Neuronal stem cell (in vitro differentiated cells): ENCODE results near the gene SYNPR.

Experiments
- DNase-seq: peaks from one replicate; pipeline ENCODE4 v3.0.0-alpha.2; 2013; ENCODE audit warnings: low spot score
- H2AFZ ChIP-seq: one replicate; pipeline ENCODE4 v1.6.1; 2013; ENCODE audit warnings: mild to moderate bottlenecking, low read length, inconsistent platforms
- H2AK5ac ChIP-seq: 2 replicates; pipeline ENCODE4 v1.6.1; 2013; ENCODE audit warnings: low read depth, mild to moderate bottlenecking, inconsistent platforms, low read length, moderate library complexity, mixed read lengths
- H2BK120ac ChIP-seq: 2 replicates; pipeline ENCODE4 v1.6.1; 2013; ENCODE audit warnings: low read depth, mild to moderate bottlenecking, inconsistent platforms, low read length, moderate library complexity, mixed read lengths
- H2BK12ac ChIP-seq: one replicate; pipeline ENCODE4 v1.6.1; 2013; ENCODE audit warnings: low read length, inconsistent platforms
- H2BK15ac ChIP-seq: 2 replicates; pipeline ENCODE4 v1.6.1; 2013; ENCODE audit warnings: mild to moderate bottlenecking, low read length, inconsistent platforms, mixed read lengths
- H2BK5ac ChIP-seq: one replicate; pipeline ENCODE4 v1.6.1; 2013; ENCODE audit warnings: inconsistent platforms, mild to moderate bottlenecking, low read length, moderate library complexity
- H3K14ac ChIP-seq: one replicate; pipeline ENCODE4 v1.6.1; 2013; ENCODE audit warnings: low read length, inconsistent platforms
- H3K18ac ChIP-seq: 2 replicates; pipeline ENCODE4 v1.6.1; 2013; ENCODE audit warnings: low read length, inconsistent platforms
- H3K23ac ChIP-seq: 2 replicates; pipeline ENCODE4 v1.6.1; 2013; ENCODE audit warnings: low read depth, mild to moderate bottlenecking, mixed read lengths, low read length, inconsistent platforms; ENCODE audit not compliant: poor library complexity
- H3K27ac ChIP-seq: replicated peaks from 3 replicates; pipeline ENCODE4 v1.5.1; 2013; ENCODE audit warnings: low read length, inconsistent platforms
- H3K27me3 ChIP-seq, 3 experiments: 2 replicates each; pipeline ENCODE4 v1.6.1; 2013; ENCODE audit warnings: low read length in 3 of 3, mild to moderate bottlenecking in 2 of 3, inconsistent platforms in 1 of 3, low read depth in 1 of 3, mixed read lengths in 1 of 3, moderate library complexity in 1 of 3; ENCODE audit not compliant: control insufficient read depth in 3 of 3, insufficient read depth in 3 of 3
- H3K36me3 ChIP-seq, 2 donors: replicated peaks in 1 of 2; 2 replicates each; pipeline ENCODE4 v1.6.1; 2013; ENCODE audit warnings: low read length in 2 of 2; ENCODE audit not compliant: control insufficient read depth in 2 of 2, insufficient read depth in 2 of 2
- H3K4ac ChIP-seq: 2 replicates; pipeline ENCODE4 v1.6.1; 2013; ENCODE audit warnings: inconsistent platforms, mild to moderate bottlenecking, low read length, moderate library complexity
- H3K4me1 ChIP-seq, 2 donors: 1 replicate in 1 of 2; 2 replicates in 1 of 2; pipeline ENCODE4 v1.6.1; 2013; ENCODE audit warnings: low read length in 2 of 2, low read depth in 1 of 2; ENCODE audit not compliant: control insufficient read depth in 2 of 2, insufficient read depth in 1 of 2
- H3K4me2 ChIP-seq: one replicate; pipeline ENCODE4 v1.6.1; 2013; ENCODE audit warnings: mild to moderate bottlenecking, low read length, inconsistent platforms; ENCODE audit not compliant: insufficient read depth, poor library complexity, severe bottlenecking
- H3K4me3 ChIP-seq, 2 donors: 2 replicates each; pipeline ENCODE4 v1.5.1; 2013; ENCODE audit warnings: low read length in 2 of 2, mild to moderate bottlenecking in 2 of 2, inconsistent platforms in 1 of 2, moderate library complexity in 1 of 2
- H3K79me1 ChIP-seq: one replicate; pipeline ENCODE4 v1.6.1; 2013; ENCODE audit warnings: low read depth, mild to moderate bottlenecking, inconsistent platforms, low read length, moderate library complexity
- H3K9ac ChIP-seq: one replicate; pipeline ENCODE4 v1.6.1; 2013; ENCODE audit warnings: mild to moderate bottlenecking, low read depth, low read length, inconsistent platforms; ENCODE audit not compliant: poor library complexity
- H3K9me3 ChIP-seq, 2 donors: replicated peaks in 1 of 2; 2 replicates each; pipeline versions ENCODE3 to v1.6.1; 2013; ENCODE audit warnings: low read length in 2 of 2, mild to moderate bottlenecking in 2 of 2, inconsistent platforms in 1 of 2, low read depth in 1 of 2, mixed read lengths in 1 of 2, moderate library complexity in 1 of 2; ENCODE audit not compliant: control insufficient read depth in 2 of 2, insufficient read depth in 1 of 2
- H4K8ac ChIP-seq: one replicate; pipeline ENCODE4 v1.6.1; 2013; ENCODE audit warnings: low read depth, mild to moderate bottlenecking, inconsistent platforms, low read length, moderate library complexity
- H4K91ac ChIP-seq: one replicate; pipeline ENCODE4 v1.6.1; 2013; ENCODE audit warnings: low read length, low read depth, mild to moderate bottlenecking, inconsistent platforms; ENCODE audit not compliant: poor library complexity
- WGBS, 2 donors: extraction: QIAGEN DNeasy Blood & Tissue Kit; methylation state at CpG; one replicate each; pipeline ENCODE4 v1.1.7; 2013; ENCODE audit warnings: missing lambda C conversion rate in 2 of 2, mixed read lengths in 1 of 2; ENCODE audit not compliant: insufficient read length in 2 of 2, insufficient replicate concordance in 1 of 2; ENCODE audit errors: extremely low coverage in 2 of 2; 5-methylcytosine and 5-hydroxymethylcytosine counted together

SYNPR gene

GRCh38 chr3:63309768-63310167, 31.7 kb downstream of the SYNPR start:
- no peaks in the 10 kb centered on the region for H3K79me1 ChIP-seq

GRCh38 chr3:63323766-63324165, 45.7 kb downstream of the SYNPR start:
- Histone ChIP-seq H3K4me1 (no peaks in the 10 kb centered on the region), H3K14ac (no peak overlapping the region), H3K23ac (no peak overlapping the region), H2AFZ (no peak overlapping the region), H3K9ac (no peak overlapping the region), H3K9me3 (no peaks in the 10 kb centered on the region), H3K27me3 (no peaks in the 10 kb centered on the region), H2BK12ac (no peak overlapping the region), H3K36me3 (no peaks in the 10 kb centered on the region), H2AK5ac (no peak overlapping the region), H4K8ac (no peak overlapping the region), H3K79me1 (no peaks in the 10 kb centered on the region), H3K4me3 (no peak overlapping the region), H3K4ac (no peak overlapping the region), H4K91ac (no peak overlapping the region), H2BK5ac (no peak overlapping the region), H2BK120ac (no peak overlapping the region), H2BK15ac (no peak overlapping the region), H3K27ac (no peak overlapping the region), H3K18ac (no peak overlapping the region), H3K4me2 (no peak overlapping the region)
- DNase-seq, result no peak

More at GRCh38 chr3:63309768-63310167, 31.7 kb downstream of the SYNPR start:
- no peak overlapping the region for H4K91ac ChIP-seq
- H2BK12ac ChIP-seq, result no peak overlapping the region
- no peaks in the 10 kb centered on the region for H3K4me1 ChIP-seq
- no peak overlapping the region for H2BK15ac ChIP-seq
- H2BK120ac ChIP-seq, result no peak overlapping the region
- no peak overlapping the region for H2BK5ac ChIP-seq
- no peak overlapping the region for H3K23ac ChIP-seq
- no peak overlapping the region for H3K27ac ChIP-seq
- no peak overlapping the region for H2AK5ac ChIP-seq
- H2AFZ ChIP-seq, result no peak overlapping the region
- H3K18ac ChIP-seq, result no peak overlapping the region
- H3K14ac ChIP-seq, result no peak overlapping the region
- H3K4me3 ChIP-seq, result no peak overlapping the region
- no peak overlapping the region for H3K9ac ChIP-seq
- no peaks in the 10 kb centered on the region for H3K9me3 ChIP-seq
- H3K4me2 ChIP-seq, result no peak overlapping the region
- WGBS, 2 donors, result no CpG with 5 or more reads among the region's 2 CpGs
- no peak overlapping the region for H3K4ac ChIP-seq
- no peaks in the 10 kb centered on the region for H3K36me3 ChIP-seq
- peaks cover 0 to 3% (median 0%) of the 10 kb centered on the region in 3 experiments for H3K27me3 ChIP-seq
- no peak overlapping the region for H4K8ac ChIP-seq
- no peak for DNase-seq

- Histone ChIP-seq H3K23ac (no peak overlapping the region), H3K9me3 (no peaks in the 10 kb centered on the region), H3K27me3 (no peaks in the 10 kb centered on the region), H4K91ac (no peak overlapping the region), H2BK5ac (no peak overlapping the region), H3K27ac (no peak overlapping the region), H3K4me3 (no peak overlapping the region), H3K79me1 (no peaks in the 10 kb centered on the region), H3K4ac (no peak overlapping the region), H3K4me1 (no peaks in the 10 kb centered on the region), H3K9ac (no peak overlapping the region), H2AFZ (no peak overlapping the region), H4K8ac (no peak overlapping the region), H3K36me3 (no peaks in the 10 kb centered on the region), H2BK12ac (no peak overlapping the region), H2BK120ac (no peak overlapping the region), H3K18ac (no peak overlapping the region), H3K14ac (no peak overlapping the region), H2BK15ac (no peak overlapping the region), H3K4me2 (no peak overlapping the region), H2AK5ac (no peak overlapping the region)
- no CpG with 5 or more reads among the region's 2 CpGs for WGBS, 2 donors
- no peak for DNase-seq
Measured at GRCh38 chr3:63324621-63325020, 46.5 kb downstream of the SYNPR start.

- H2AK5ac ChIP-seq, result no peak overlapping the region
- no peak overlapping the region for H2BK12ac ChIP-seq
- no peak overlapping the region for H3K27ac ChIP-seq
- no peak overlapping the region for H3K4me2 ChIP-seq
- DNase-seq, result no peak
- no peak overlapping the region for H2BK15ac ChIP-seq
- no peak overlapping the region for H3K4ac ChIP-seq
- H3K79me1 ChIP-seq, result no peaks in the 10 kb centered on the region
- no peak overlapping the region for H3K14ac ChIP-seq
- H2BK5ac ChIP-seq, result no peak overlapping the region
- no peaks in the 10 kb centered on the region for H3K36me3 ChIP-seq
- H3K4me1 ChIP-seq, result no peaks in the 10 kb centered on the region
- H4K8ac ChIP-seq, result no peak overlapping the region
- H4K91ac ChIP-seq, result no peak overlapping the region
- no peaks in the 10 kb centered on the region for H3K27me3 ChIP-seq
- H3K4me3 ChIP-seq, result no peak overlapping the region
- H3K9me3 ChIP-seq, result no peaks in the 10 kb centered on the region
- H2BK120ac ChIP-seq, result no peak overlapping the region
- no peak overlapping the region for H3K23ac ChIP-seq
- WGBS, 2 donors, result no CpG with 5 or more reads among the region's 2 CpGs
- H3K9ac ChIP-seq, result no peak overlapping the region
- H3K18ac ChIP-seq, result peak overlapping the region; percentile 15
- no peak overlapping the region for H2AFZ ChIP-seq
Measured at GRCh38 chr3:63325386-63325785, 47.3 kb downstream of the SYNPR start.
